K562 (cell line): ENCODE measurements around the gene SYNGR3. TPM values are rescaled to one million over a fixed set of nuclear protein-coding genes. Genes with fewer than 3 reads are reported as not detected.

Experiments
- CBFB ChIP-seq: sonication (generic); formaldehyde crosslinking; IDR thresholded peaks from 2 replicates; pipeline ENCODE4 v1.4.0; 2020; ENCODE audit warnings: mild to moderate bottlenecking, missing genetic modification reagents
- CEBPB ChIP-seq: fragments of 450-650 bp; IDR thresholded peaks from 2 replicates; pipeline ENCODE4 v1.6.1; 2016; ENCODE audit warnings: missing genetic modification characterization, missing compliant biosample characterization
- HBP1 ChIP-seq: fragments of 450-650 bp; formaldehyde crosslinking; IDR thresholded peaks from 2 replicates; pipeline ENCODE4 v1.4.0; 2022; ENCODE audit warnings: missing genetic modification characterization
- HDAC8 ChIP-seq: fragments of 450-650 bp; IDR thresholded peaks from 2 replicates; pipeline ENCODE4 v1.6.1; 2016; ENCODE audit warnings: mild to moderate bottlenecking, missing genetic modification characterization, moderate library complexity, missing compliant biosample characterization
- HMGXB4 ChIP-seq: sonication (generic); formaldehyde crosslinking; IDR thresholded peaks from 2 replicates; pipeline ENCODE4 v1.8.1; 2023; ENCODE audit warnings: mild to moderate bottlenecking, missing genetic modification reagents
- OTX1 ChIP-seq: fragments of 450-650 bp; formaldehyde crosslinking; IDR thresholded peaks from 2 replicates; pipeline ENCODE4 v1.4.0; 2022; ENCODE audit warnings: mild to moderate bottlenecking
- PCBP2 ChIP-seq: fragments of 200-400 bp; formaldehyde crosslinking; IDR thresholded peaks from 2 replicates; pipeline ENCODE4 v1.6.1; 2018; ENCODE audit warnings: low read length, low read depth, mild to moderate bottlenecking, moderate library complexity; ENCODE audit not compliant: poor library complexity, severe bottlenecking
- PTTG1 ChIP-seq: fragments of 450-650 bp; IDR thresholded peaks from 2 replicates; pipeline ENCODE4 v1.6.1; 2016; ENCODE audit warnings: low read depth, mild to moderate bottlenecking, missing genetic modification characterization, missing compliant biosample characterization
- RFX1 ChIP-seq: fragments of 450-650 bp; IDR thresholded peaks from 2 replicates; pipeline ENCODE4 v1.6.1; 2016; ENCODE audit warnings: mild to moderate bottlenecking, moderate library complexity
- THRA ChIP-seq: fragments of 450-650 bp; IDR thresholded peaks from 2 replicates; pipeline ENCODE4 v1.6.1; 2017; ENCODE audit warnings: mild to moderate bottlenecking, moderate library complexity
- ZBED1 ChIP-seq: IDR thresholded peaks from 2 replicates; pipeline ENCODE4 v1.6.1; 2014
- ZBTB12 ChIP-seq: fragments of 250-450 bp; sonication (Bioruptor Pico); IDR thresholded peaks from 2 replicates; pipeline ENCODE4 v1.4.0; 2020
- ZFP1 ChIP-seq: fragments of 450-650 bp; formaldehyde crosslinking; IDR thresholded peaks from 2 replicates; pipeline ENCODE4 v1.4.0; 2020; ENCODE audit warnings: mild to moderate bottlenecking, mixed read lengths
- ZFPM2 ChIP-seq: fragments of 250-450 bp; sonication (Bioruptor Pico); IDR thresholded peaks from 2 replicates; pipeline ENCODE4 v1.5.1; 2022; ENCODE audit warnings: mild to moderate bottlenecking
- ZNF217 ChIP-seq: sonication (generic); formaldehyde crosslinking; IDR thresholded peaks from 2 replicates; pipeline ENCODE4 v1.8.0; 2022; ENCODE audit warnings: mild to moderate bottlenecking, missing genetic modification reagents
- ZNF253 ChIP-seq: fragments of 250-450 bp; sonication (Bioruptor Pico); conservative IDR thresholded peaks from 2 replicates; pipeline ENCODE4 v1.6.1; 2021; ENCODE audit warnings: mild to moderate bottlenecking
- ZNF274 ChIP-seq: IDR thresholded peaks from 2 replicates; pipeline ENCODE4 v1.6.1; 2011; ENCODE audit warnings: low read depth, mild to moderate bottlenecking, low read length, moderate library complexity, borderline replicate concordance
- ZNF764 ChIP-seq: fragments of 250-450 bp; sonication (Bioruptor Pico); IDR thresholded peaks from 2 replicates; pipeline ENCODE4 v1.4.0; 2020; ENCODE audit warnings: low read depth, mild to moderate bottlenecking, moderate library complexity
- ZSCAN32 ChIP-seq: fragments of 450-650 bp; formaldehyde crosslinking; IDR thresholded peaks from 2 replicates; pipeline ENCODE4 v1.4.0; 2020; ENCODE audit warnings: mild to moderate bottlenecking, moderate library complexity
- polyA plus RNA-seq, 8 experiments: library from polyadenylated mRNA; depleted of rRNA in 4 of 8; stranded (reverse) in 5 of 8; unstranded in 3 of 8; fragments of >200 nt; fragmentation: Nextera tagmentation in 2 of 8; fragmentation: Illumina TruSeq in 1 of 8; extraction: Ambion mirVana in 2 of 8; extraction: Trizol in 1 of 8; gene quantifications; 2 replicates each; pipeline versions ENCODE4 v1.2.1 to v1.2.3, GENCODE V29; 2011 to 2014; ENCODE audit warnings: inconsistent platforms in 1 of 8, missing spikeins in 1 of 8
- total RNA-seq, 7 experiments: library from RNA; depleted of rRNA in 6 of 7; stranded (reverse); fragments of >200 nt in 6 of 7; fragmentation: Illumina TruSeq in 2 of 7; extraction: Trizol in 2 of 7; gene quantifications; 2 replicates each; pipeline versions ENCODE4 v1.2.1 to v1.2.3, GENCODE V29; 2011 to 2021; ENCODE audit warnings: low replicate concordance in 1 of 7

SYNGR3 gene
- total and polyA plus RNA-seq, 9 of the 15 experiments (the other 6 are each of a cell fraction or from before 2014, with no cell fraction given), result 3.7 to 69.2 (median 36.3) TPM

- TF ChIP-seq HMGXB4 (CRISPR knock-in tag) (no peak), ZNF217 (CRISPR knock-in tag) (0 out of 2 replicates have a peak, but pooled peaks have one; percentile 6), ZFP1 (no peak), HDAC8 (tag) (no peak), ZNF253 (CRISPR knock-in tag) (no peak), ZBED1 (no peak), PTTG1 (tag) (no peak), HBP1 (no peak), OTX1 (CRISPR knock-in tag) (no peak), ZNF764 (CRISPR knock-in tag) (no peak), THRA (no peak), PCBP2 (no peak), ZNF274 (no peak), ZSCAN32 (CRISPR knock-in tag) (no peak), ZFPM2 (CRISPR knock-in tag) (no peak), CEBPB (tag) (peak; percentile 69), RFX1 (no peak), ZBTB12 (CRISPR knock-in tag) (no peak), CBFB (CRISPR knock-in tag) (no peak)
Measured at GRCh38 chr16:2015117-2015946, 25.6 kb downstream of the SYNGR3 start (continued).
